ENCODE measurements around the gene PRDM10. TPM values are rescaled to one million over a fixed set of nuclear protein-coding genes. Genes with fewer than 3 reads are reported as not detected.

The PRDM10 gene
- total RNA-seq, 1 experiment from 2014 or later, result 7.7 TPM

DNA sequence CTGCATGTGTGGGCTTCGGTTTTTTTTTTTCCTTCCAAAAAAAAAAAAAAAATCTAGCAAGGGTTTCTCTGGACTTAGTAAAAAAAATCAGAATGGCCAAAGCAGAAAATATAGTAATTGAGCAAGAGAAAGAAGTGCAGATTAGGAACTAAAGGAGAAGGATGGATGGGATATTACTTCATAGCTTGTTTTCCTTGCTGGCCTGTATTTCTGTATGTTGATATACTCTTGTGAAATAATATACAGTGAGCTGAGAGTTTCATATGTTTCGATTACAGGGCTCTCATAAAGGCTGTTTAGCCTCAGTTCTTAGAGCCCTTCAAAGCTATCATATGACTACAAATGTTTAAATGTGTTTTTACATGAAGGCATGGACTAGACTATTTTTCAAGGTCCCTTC, 72.9 kb downstream of the PRDM10 start:
- DNase-seq, result no peak
- Histone ChIP-seq H3K18ac (ENCODE audit: insufficient read length, low read depth, low read length) (no peak overlapping the region), H3K79me1 (ENCODE audit: insufficient read depth, low read depth, low read length, poor library complexity, severe bottlenecking) (no peaks in the 10 kb centered on the region), H2AFZ (ENCODE audit: low read length) (no peak overlapping the region), H4K5ac (ENCODE audit: insufficient read length, low read depth, low read length) (no peak overlapping the region), H4K20me1 (ENCODE audit: control insufficient read depth, insufficient read depth, insufficient read length) (no peaks in the 10 kb centered on the region), H3K14ac (ENCODE audit: insufficient read depth, low read length) (no peak overlapping the region), H3K9ac (ENCODE audit: extremely low read depth, insufficient read length, low read length) (no peak overlapping the region), H3K79me2 (ENCODE audit: insufficient read depth, low read length) (no peaks in the 10 kb centered on the region), H3K23me2 (ENCODE audit: insufficient read length, low read depth, low read length, poor library complexity, severe bottlenecking) (no peaks in the 10 kb centered on the region), H3K4ac (ENCODE audit: low read depth, low read length) (no peak overlapping the region), H2BK12ac (ENCODE audit: insufficient read length, low read depth, low read length) (no peak overlapping the region), H3K9me3 (ENCODE audit: control insufficient read depth, low read depth, low read length) (no peaks in the 10 kb centered on the region), H3K23ac (ENCODE audit: insufficient read length, low read depth, low read length) (no peak overlapping the region), H3K27ac (ENCODE audit: insufficient read length, low read depth, low read length) (no peak overlapping the region), H4K8ac (replicated peaks; ENCODE audit: insufficient read length, low read depth, low read length) (no peak overlapping the region), H3T11ph (ENCODE audit: low read length) (no peak overlapping the region), H2BK120ac (ENCODE audit: low read depth, low read length, poor library complexity, severe bottlenecking) (no peak overlapping the region), H2AK5ac (ENCODE audit: insufficient read length, low read length) (no peak overlapping the region), H3K4me2 (ENCODE audit: insufficient read depth, insufficient read length, low read length) (no peak overlapping the region), H3K27me3 (ENCODE audit: insufficient read depth, low read length) (no peaks in the 10 kb centered on the region), H4K91ac (ENCODE audit: insufficient read length, low read depth, low read length) (no peak overlapping the region), H2BK5ac (ENCODE audit: insufficient read length, low read length) (no peak overlapping the region), H3K56ac (ENCODE audit: insufficient read length, low read depth, low read length) (no peak overlapping the region), H2BK20ac (ENCODE audit: low read depth, low read length, poor library complexity, severe bottlenecking) (no peak overlapping the region), H2BK15ac (ENCODE audit: low read depth, low read length) (no peak overlapping the region), H3K4me1 (ENCODE audit: insufficient read depth, low read length) (no peaks in the 10 kb centered on the region)
- TF ChIP-seq, protein P1, sequence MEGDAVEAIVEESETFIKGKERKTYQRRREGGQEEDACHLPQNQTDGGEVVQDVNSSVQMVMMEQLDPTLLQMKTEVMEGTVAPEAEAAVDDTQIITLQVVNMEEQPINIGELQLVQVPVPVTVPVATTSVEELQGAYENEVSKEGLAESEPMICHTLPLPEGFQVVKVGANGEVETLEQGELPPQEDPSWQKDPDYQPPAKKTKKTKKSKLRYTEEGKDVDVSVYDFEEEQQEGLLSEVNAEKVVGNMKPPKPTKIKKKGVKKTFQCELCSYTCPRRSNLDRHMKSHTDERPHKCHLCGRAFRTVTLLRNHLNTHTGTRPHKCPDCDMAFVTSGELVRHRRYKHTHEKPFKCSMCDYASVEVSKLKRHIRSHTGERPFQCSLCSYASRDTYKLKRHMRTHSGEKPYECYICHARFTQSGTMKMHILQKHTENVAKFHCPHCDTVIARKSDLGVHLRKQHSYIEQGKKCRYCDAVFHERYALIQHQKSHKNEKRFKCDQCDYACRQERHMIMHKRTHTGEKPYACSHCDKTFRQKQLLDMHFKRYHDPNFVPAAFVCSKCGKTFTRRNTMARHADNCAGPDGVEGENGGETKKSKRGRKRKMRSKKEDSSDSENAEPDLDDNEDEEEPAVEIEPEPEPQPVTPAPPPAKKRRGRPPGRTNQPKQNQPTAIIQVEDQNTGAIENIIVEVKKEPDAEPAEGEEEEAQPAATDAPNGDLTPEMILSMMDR (conservative IDR thresholded peaks at IDR 0.05), result no peak
- Mint-ChIP-seq H3K27me3 (ENCODE audit: low read depth) (no peaks in the 10 kb centered on the region), H3K36me3 (ENCODE audit: insufficient read depth in 1 of 3, low read depth in 3 of 3) (peaks cover 16 to 33% (median 32%) of the 10 kb centered on the region in 3 experiments), H3K4me1 (peaks cover 6 to 11% of the 10 kb centered on the region in 2 experiments), H3K9me3 (no peaks in the 10 kb centered on the region), H3K4me3 (no peak overlapping the region), H3K27ac (no peak overlapping the region)
- no CpG with 5 or more reads among the region's 2 CpGs for WGBS (ENCODE audit: extremely low coverage, insufficient read length, low lambda C conversion rate)

All from H9 (cell line).